A549 (cell line): ENCODE results near the gene ENO3. TPM values are rescaled to one million over a fixed set of nuclear protein-coding genes. Genes with fewer than 3 reads are reported as not detected.
A peak's percentile ranks its signal among the peaks of the same experiment; 100 is the strongest.

Experiments used
- ATAC-seq, 2 experiments: fragments of 200-7000 bp in 1 of 2; fragments of >200 bp in 1 of 2; cut with Nextera tagmentation in 1 of 2; cut with Tn5 transposase in 1 of 2; 3 replicates each; pipeline versions ENCODE4 v1.8.0 to v1.9.1; 2018 to 2020; ENCODE audit warnings: mild to moderate bottlenecking in 1 of 2, moderate library complexity in 1 of 2
- CTCF ChIA-PET: fragments of 300-600 bp; sonication (Branson Sonifier 250); formaldehyde crosslinking; extraction: SDS; loops from one replicate; lab custom pipeline; 2021; ENCODE audit warnings: antibody characterized with exemption, inconsistent platforms; lab: Yijun Ruan, JAX
- POLR2A ChIA-PET: fragments of 350-600 bp; formaldehyde crosslinking; extraction: SDS; loops from one replicate; lab custom pipeline; 2021; ENCODE audit warnings: antibody characterized with exemption, inconsistent platforms; lab: Yijun Ruan, JAX
- DNase-seq, 2 experiments: peaks; one replicate each; pipeline versions ENCODE4 v3.0.0 to v3.0.0-alpha.2; 2011 to 2016; ENCODE audit warnings: low read depth in 1 of 2, low spot score in 1 of 2
- FAIRE-seq: peaks from 2 replicates; lab custom pipeline; 2011; peaks lifted over from hg19 to GRCh38; lab: Jason Lieb, UNC
- H3K27ac ChIP-seq, 2 experiments: fragments of >200 bp; sonication (Bioruptor Twin); formaldehyde crosslinking; 3 replicates each; pipeline ENCODE4 v1.5.1; 2016 to 2017
- H3K4me1 ChIP-seq: fragments of >200 bp; sonication (Bioruptor Twin); formaldehyde crosslinking; 3 replicates; pipeline ENCODE4 v1.6.1; 2016
- H3K4me2 ChIP-seq: fragments of >200 bp; sonication (Bioruptor Twin); formaldehyde crosslinking; 3 replicates; pipeline ENCODE4 v1.6.1; 2016
- H3K4me3 ChIP-seq: fragments of >200 bp; sonication (Bioruptor Twin); formaldehyde crosslinking; 3 replicates; pipeline ENCODE4 v1.5.1; 2016
- H3K9me3 ChIP-seq: fragments of >200 bp; sonication (Bioruptor Twin); formaldehyde crosslinking; 3 replicates; pipeline ENCODE4 v1.6.1; 2016
- CHD2 ChIP-seq: fragments of 150-350 bp; IDR thresholded peaks from 2 replicates; pipeline ENCODE4 v1.6.1; 2014; ENCODE audit warnings: low read length; ENCODE audit not compliant: partially characterized antibody
- CHD4 ChIP-seq: fragments of 200-600 bp; sonication (generic); IDR thresholded peaks from 2 replicates; pipeline ENCODE4 v1.6.1; 2016; ENCODE audit warnings: antibody characterized with exemption, mild to moderate bottlenecking, borderline replicate concordance
- ESRRA ChIP-seq: fragments of 150-350 bp; IDR thresholded peaks from 2 replicates; pipeline ENCODE4 v1.6.1; 2014; ENCODE audit warnings: mild to moderate bottlenecking, low read length, borderline replicate concordance
- FOXS1 ChIP-seq: fragments of 250-450 bp; sonication (Bioruptor Pico); IDR thresholded peaks from 2 replicates; pipeline ENCODE4 v1.5.0; 2020; ENCODE audit warnings: mild to moderate bottlenecking, moderate library complexity
- HOXB13 ChIP-seq: fragments of 250-450 bp; sonication (Bioruptor Pico); IDR thresholded peaks from 2 replicates; pipeline ENCODE4 v1.5.0; 2020; ENCODE audit warnings: low read depth, mild to moderate bottlenecking, moderate library complexity
- JUN ChIP-seq, 2 experiments: fragments of >200 bp; sonication (Bioruptor Twin); formaldehyde crosslinking; IDR thresholded peaks; 2 replicates in 1 of 2; 3 replicates in 1 of 2; pipeline ENCODE4 v1.6.1; 2016 to 2017
- KDM5A ChIP-seq: fragments of 200-600 bp; sonication (generic); IDR thresholded peaks from 2 replicates; pipeline ENCODE4 v1.6.1; 2016; ENCODE audit warnings: antibody characterized with exemption, mild to moderate bottlenecking
- MAFK ChIP-seq: fragments of 450-650 bp; IDR thresholded peaks from 2 replicates; pipeline ENCODE4 v1.6.1; 2014; ENCODE audit not compliant: partially characterized antibody
- MAX ChIP-seq: IDR thresholded peaks from 2 replicates; pipeline ENCODE4 v1.6.1; 2012
- NFE2L2 ChIP-seq: fragments of 150-350 bp; conservative IDR thresholded peaks from 2 replicates; pipeline ENCODE4 v1.6.1; 2014; ENCODE audit warnings: low read length
- NR3C1 ChIP-seq: fragments of >200 bp; sonication (Bioruptor Twin); formaldehyde crosslinking; IDR thresholded peaks from 3 replicates; pipeline ENCODE4 v1.6.1; 2017
- PHF8 ChIP-seq: fragments of 200-600 bp; sonication (generic); IDR thresholded peaks from 2 replicates; pipeline ENCODE4 v1.6.1; 2016; ENCODE audit warnings: low read depth, mild to moderate bottlenecking, antibody characterized with exemption, moderate library complexity, borderline replicate concordance
- POLR2A ChIP-seq: IDR thresholded peaks from 2 replicates; pipeline ENCODE4 v1.6.1; 2012; ENCODE audit warnings: mild to moderate bottlenecking, low read length
- POLR2AphosphoS2 ChIP-seq: conservative IDR thresholded peaks from 2 replicates; pipeline ENCODE4 v1.6.1; 2012; ENCODE audit warnings: low read length, improper control_type of control experiment, inconsistent platforms
- SMC3 ChIP-seq: fragments of >200 bp; sonication (Bioruptor Twin); formaldehyde crosslinking; IDR thresholded peaks from 3 replicates; pipeline ENCODE4 v1.6.1; 2018; ENCODE audit warnings: inconsistent platforms
- TFCP2L1 ChIP-seq: fragments of 250-450 bp; sonication (Bioruptor Pico); IDR thresholded peaks from 2 replicates; pipeline ENCODE4 v1.5.0; 2021; ENCODE audit warnings: mild to moderate bottlenecking
- TP53 ChIP-seq: fragments of 250-450 bp; sonication (Bioruptor Pico); IDR thresholded peaks from 2 replicates; pipeline ENCODE4 v1.5.0; 2021; ENCODE audit warnings: mild to moderate bottlenecking, moderate library complexity
- ZFP36 ChIP-seq: fragments of 450-650 bp; IDR thresholded peaks from 2 replicates; pipeline ENCODE4 v1.6.1; 2014; ENCODE audit warnings: borderline replicate concordance; ENCODE audit not compliant: partially characterized antibody
- ZSCAN20 ChIP-seq: fragments of 250-450 bp; sonication (Bioruptor Pico); IDR thresholded peaks from 2 replicates; pipeline ENCODE4 v1.8.0; 2022; ENCODE audit warnings: mild to moderate bottlenecking, moderate library complexity
- WGBS: methylation state at CpG from one replicate; pipeline ENCODE4 v1.1.6; 2017; ENCODE audit errors: missing lambda C conversion rate; 5-methylcytosine and 5-hydroxymethylcytosine counted together
- polyA plus RNA-seq, 4 experiments: library from polyadenylated mRNA; depleted of rRNA in 3 of 4; stranded (reverse); fragments of >200 nt; fragmentation: RNase III in 1 of 4; extraction: RNeasy Plus Mini Kit Qiagen cat#74134 plus additional on column Dnase treatment in 1 of 4; gene quantifications; 2 replicates in 3 of 4; 3 replicates in 1 of 4; pipeline ENCODE4 v1.2.3, GENCODE V29; 2011 to 2017
- TF ChIP-seq, protein P1 (sequence below): IDR thresholded peaks from 2 replicates; pipeline ENCODE4 v1.6.1; 2012; ENCODE audit warnings: low read depth, borderline replicate concordance
- TF ChIP-seq, protein P2 (sequence below): fragments of >200 bp; sonication (Bioruptor Twin); formaldehyde crosslinking; IDR thresholded peaks from 3 replicates; pipeline ENCODE4 v1.6.1; 2016
- TF ChIP-seq, protein P3 (sequence below): IDR thresholded peaks from 2 replicates; pipeline ENCODE4 v1.6.1; 2012
- TF ChIP-seq, protein P4 (sequence below): fragments of 250-450 bp; sonication (Bioruptor Pico); IDR thresholded peaks from 2 replicates; pipeline ENCODE4 v1.5.0; 2020; ENCODE audit warnings: low read depth, mild to moderate bottlenecking, moderate library complexity

ENO3 gene
- polyA plus RNA-seq, 2 of the 4 experiments (the other 2 are of a cell fraction), result 52.5 to 109 TPM

- FAIRE-seq (no peak), ATAC-seq (peak; percentile 40 to 54; a peak in 4 of 6 replicates), DNase-seq (no peak)
- Histone ChIP-seq H3K27ac (no peak overlapping the region), H3K9me3 (no peaks in the 10 kb centered on the region), H3K4me2 (no peak overlapping the region), H3K4me3 (no peak overlapping the region), H3K4me1 (0 out of 3 replicates have a peak, but pooled peaks cover 4% of the 10 kb centered on the region)
- TF ChIP-seq KDM5A (no peak), SMC3 (no peak), ZFP36 (no peak), TP53 (CRISPR knock-in tag) (no peak), CHD2 (no peak), TFCP2L1 (CRISPR knock-in tag) (no peak), NFE2L2 (no peak)
- TF ChIP-seq, protein P1, sequence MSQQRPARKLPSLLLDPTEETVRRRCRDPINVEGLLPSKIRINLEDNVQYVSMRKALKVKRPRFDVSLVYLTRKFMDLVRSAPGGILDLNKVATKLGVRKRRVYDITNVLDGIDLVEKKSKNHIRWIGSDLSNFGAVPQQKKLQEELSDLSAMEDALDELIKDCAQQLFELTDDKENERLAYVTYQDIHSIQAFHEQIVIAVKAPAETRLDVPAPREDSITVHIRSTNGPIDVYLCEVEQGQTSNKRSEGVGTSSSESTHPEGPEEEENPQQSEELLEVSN, result no peak
- TF ChIP-seq, protein P2, sequence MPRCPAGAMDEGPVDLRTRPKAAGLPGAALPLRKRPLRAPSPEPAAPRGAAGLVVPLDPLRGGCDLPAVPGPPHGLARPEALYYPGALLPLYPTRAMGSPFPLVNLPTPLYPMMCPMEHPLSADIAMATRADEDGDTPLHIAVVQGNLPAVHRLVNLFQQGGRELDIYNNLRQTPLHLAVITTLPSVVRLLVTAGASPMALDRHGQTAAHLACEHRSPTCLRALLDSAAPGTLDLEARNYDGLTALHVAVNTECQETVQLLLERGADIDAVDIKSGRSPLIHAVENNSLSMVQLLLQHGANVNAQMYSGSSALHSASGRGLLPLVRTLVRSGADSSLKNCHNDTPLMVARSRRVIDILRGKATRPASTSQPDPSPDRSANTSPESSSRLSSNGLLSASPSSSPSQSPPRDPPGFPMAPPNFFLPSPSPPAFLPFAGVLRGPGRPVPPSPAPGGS, result no peak
- POLR2A ChIA-PET, result interaction anchor here (1.1 to 2.1 kb wide), 2 partner anchors 8 to 19 kb away, joined by 4 to 9 read pairs; partner anchors contain the start of genes RNF167 and SLC25A11
- 74% methylated on average over 10 of the region's 10 CpGs for WGBS
- CTCF ChIA-PET, result interaction anchor here (0.6 to 3.7 kb wide), 9 partner anchors 9 to 354 kb away, joined by 3 to 37 read pairs (median 4); partner anchors contain the start of genes CAMTA2 and CHRNE
Observed at GRCh38 chr17:4920351-4921048, 30.4 kb upstream of the ENO3 start.

- ChIA-PET CTCF (interaction anchor here (0.6 to 1.9 kb wide), 5 partner anchors 10 to 140 kb away, joined by 3 to 5 read pairs (median 4); partner anchors contain the start of gene CAMTA2), POLR2A (interaction anchor here (1.1 kb wide), 1 partner anchor 9 kb away, joined by 4 read pairs; no protein-coding TSS in a partner anchor)
- Histone ChIP-seq H3K9me3 (no peaks in the 10 kb centered on the region), H3K4me1 (0 out of 3 replicates have a peak, but pooled peaks cover 4% of the 10 kb centered on the region), H3K27ac (no peak overlapping the region), H3K4me3 (no peak overlapping the region), H3K4me2 (no peak overlapping the region)
- WGBS, result 95% methylated on average over 4 of the region's 4 CpGs
- DNase-seq (no peak), ATAC-seq (no peak), FAIRE-seq (no peak)
- TF ChIP-seq ESRRA (no peak), POLR2A (no peak), MAX (no peak), NR3C1 (no peak), POLR2AphosphoS2 (no peak), PHF8 (no peak), MAFK (no peak), ZSCAN20 (no peak), JUN (IDR thresholded peaks at IDR 0.05) (no peak), HOXB13 (CRISPR knock-in tag) (no peak), SMC3 (no peak), CHD4 (no peak), FOXS1 (CRISPR knock-in tag) (no peak)
- TF ChIP-seq, protein P3, sequence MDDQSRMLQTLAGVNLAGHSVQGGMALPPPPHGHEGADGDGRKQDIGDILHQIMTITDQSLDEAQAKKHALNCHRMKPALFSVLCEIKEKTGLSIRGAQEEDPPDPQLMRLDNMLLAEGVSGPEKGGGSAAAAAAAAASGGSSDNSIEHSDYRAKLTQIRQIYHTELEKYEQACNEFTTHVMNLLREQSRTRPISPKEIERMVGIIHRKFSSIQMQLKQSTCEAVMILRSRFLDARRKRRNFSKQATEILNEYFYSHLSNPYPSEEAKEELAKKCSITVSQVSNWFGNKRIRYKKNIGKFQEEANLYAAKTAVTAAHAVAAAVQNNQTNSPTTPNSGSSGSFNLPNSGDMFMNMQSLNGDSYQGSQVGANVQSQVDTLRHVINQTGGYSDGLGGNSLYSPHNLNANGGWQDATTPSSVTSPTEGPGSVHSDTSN, result no peak
- TF ChIP-seq, protein P4, sequence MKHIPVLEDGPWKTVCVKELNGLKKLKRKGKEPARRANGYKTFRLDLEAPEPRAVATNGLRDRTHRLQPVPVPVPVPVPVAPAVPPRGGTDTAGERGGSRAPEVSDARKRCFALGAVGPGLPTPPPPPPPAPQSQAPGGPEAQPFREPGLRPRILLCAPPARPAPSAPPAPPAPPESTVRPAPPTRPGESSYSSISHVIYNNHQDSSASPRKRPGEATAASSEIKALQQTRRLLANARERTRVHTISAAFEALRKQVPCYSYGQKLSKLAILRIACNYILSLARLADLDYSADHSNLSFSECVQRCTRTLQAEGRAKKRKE (CRISPR knock-in tag), result no peak
Observed at GRCh38 chr17:4921320-4921719, 29.6 kb upstream of the ENO3 start.
